Right lobe of liver (tissue), 4 donors: ENCODE results near the gene FAM78A.

Experiments used
- CTCF ChIP-seq, 4 donors: fragments of 200-600 bp in 3 of 4; fragments of 450-650 bp in 1 of 4; IDR thresholded peaks; one replicate each; pipeline versions ENCODE4 v1.5.1 to v1.8.0; 2016 to 2022; ENCODE audit warnings: antibody characterized with exemption in 4 of 4, mild to moderate bottlenecking in 2 of 4
- POLR2A ChIP-seq: fragments of 450-650 bp; IDR thresholded peaks from one replicate; pipeline ENCODE4 v1.6.1; 2017; ENCODE audit warnings: antibody characterized with exemption, mild to moderate bottlenecking
- donor health status: DM: no; HTN: no; CAD: no.
- donor health status: DM: no; HTN: no; CAD: no.
- donor health status: DM: no; HTN: yes; CAD: no.

DNA sequence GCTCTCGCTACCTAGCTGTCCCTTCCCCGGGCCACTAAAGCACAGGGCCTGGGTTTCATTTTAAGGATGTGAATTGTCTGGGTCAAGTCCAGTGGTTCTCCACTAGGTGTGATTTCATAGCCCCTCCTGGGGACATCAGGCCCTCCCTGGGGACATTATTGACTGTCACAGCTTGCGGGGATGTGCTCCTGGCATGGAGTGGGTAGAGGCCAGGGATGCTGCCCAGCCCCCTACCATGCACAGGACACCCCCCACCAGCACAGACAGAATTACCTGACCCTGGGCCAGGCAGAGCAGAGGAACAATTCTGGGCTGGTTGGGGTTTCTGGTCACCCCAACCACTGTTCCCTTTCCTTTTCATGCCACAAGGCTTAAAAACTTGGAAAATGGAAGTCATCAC lies 4.1 kb downstream of the FAM78A start:
- no peak for TF ChIP-seq CTCF (IDR thresholded peaks at IDR 0.05)
- no peak for TF ChIP-seq POLR2A
